Nephron progenitor cell (in vitro differentiated cells): ENCODE data around the gene CFL2.

Experiments used
- DNase-seq: peaks from one replicate; pipeline ENCODE4 v3.0.0; 2021
- H3K27ac Mint-ChIP-seq: 2 replicates; pipeline ENCODE4 v1.8.0; 2021; ENCODE audit warnings: mild to moderate bottlenecking, moderate library complexity, mixed read lengths
- H3K27me3 Mint-ChIP-seq: 2 replicates; pipeline ENCODE4 v1.8.0; 2021; ENCODE audit warnings: mild to moderate bottlenecking, low read depth, mixed read lengths; ENCODE audit not compliant: poor library complexity
- H3K36me3 Mint-ChIP-seq: 2 replicates; pipeline ENCODE4 v1.8.0; 2021; ENCODE audit warnings: low read depth, mixed read lengths
- H3K4me1 Mint-ChIP-seq: 2 replicates; pipeline ENCODE4 v1.8.0; 2021; ENCODE audit warnings: mixed read lengths
- H3K4me3 Mint-ChIP-seq: 2 replicates; pipeline ENCODE4 v1.8.0; 2021; ENCODE audit warnings: mild to moderate bottlenecking, moderate library complexity, mixed read lengths
- H3K9me3 Mint-ChIP-seq: 2 replicates; pipeline ENCODE4 v1.8.0; 2021; ENCODE audit warnings: mild to moderate bottlenecking, moderate library complexity, mixed read lengths
- TF ChIP-seq, protein P1 (sequence below): fragments of 200-600 bp; sonication (generic); IDR thresholded peaks from 2 replicates; pipeline ENCODE4 v1.5.0; 2021; ENCODE audit warnings: antibody characterized with exemption

The CFL2 gene

DNA sequence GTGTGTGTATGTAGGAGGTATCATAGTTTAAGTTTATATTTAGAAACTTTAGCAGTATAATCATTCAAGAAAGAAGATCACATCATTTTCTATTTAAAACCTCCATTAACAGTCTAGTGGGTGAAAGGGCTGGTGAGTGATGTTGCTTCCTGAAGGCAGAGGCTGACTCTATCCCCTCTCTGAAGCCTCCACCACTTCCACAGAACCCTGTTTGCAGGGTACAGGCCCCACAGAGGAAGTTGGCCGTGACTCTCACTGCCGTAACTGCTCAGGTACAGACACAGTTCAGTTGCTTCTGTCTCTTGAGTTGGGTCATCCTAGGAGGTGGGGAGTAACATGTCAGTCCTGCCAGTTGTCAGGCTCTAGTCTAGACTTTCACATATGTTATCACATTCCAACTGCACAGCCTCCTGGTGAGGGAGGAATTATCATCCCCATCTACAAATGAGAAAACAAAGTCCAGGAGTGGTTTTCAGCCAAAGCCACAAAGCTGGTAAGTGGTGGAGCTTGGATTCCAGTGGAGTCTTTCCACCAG, 31.5 kb downstream of the CFL2 start:
- DNase-seq: no peak
- Mint-ChIP-seq H3K4me1 (peaks cover 13% of the 10 kb centered on the region), H3K27me3 (no peaks in the 10 kb centered on the region), H3K9me3 (no peaks in the 10 kb centered on the region), H3K27ac (no peak overlapping the region), H3K36me3 (no peaks in the 10 kb centered on the region), H3K4me3 (no peak overlapping the region)
- TF ChIP-seq, protein P1, sequence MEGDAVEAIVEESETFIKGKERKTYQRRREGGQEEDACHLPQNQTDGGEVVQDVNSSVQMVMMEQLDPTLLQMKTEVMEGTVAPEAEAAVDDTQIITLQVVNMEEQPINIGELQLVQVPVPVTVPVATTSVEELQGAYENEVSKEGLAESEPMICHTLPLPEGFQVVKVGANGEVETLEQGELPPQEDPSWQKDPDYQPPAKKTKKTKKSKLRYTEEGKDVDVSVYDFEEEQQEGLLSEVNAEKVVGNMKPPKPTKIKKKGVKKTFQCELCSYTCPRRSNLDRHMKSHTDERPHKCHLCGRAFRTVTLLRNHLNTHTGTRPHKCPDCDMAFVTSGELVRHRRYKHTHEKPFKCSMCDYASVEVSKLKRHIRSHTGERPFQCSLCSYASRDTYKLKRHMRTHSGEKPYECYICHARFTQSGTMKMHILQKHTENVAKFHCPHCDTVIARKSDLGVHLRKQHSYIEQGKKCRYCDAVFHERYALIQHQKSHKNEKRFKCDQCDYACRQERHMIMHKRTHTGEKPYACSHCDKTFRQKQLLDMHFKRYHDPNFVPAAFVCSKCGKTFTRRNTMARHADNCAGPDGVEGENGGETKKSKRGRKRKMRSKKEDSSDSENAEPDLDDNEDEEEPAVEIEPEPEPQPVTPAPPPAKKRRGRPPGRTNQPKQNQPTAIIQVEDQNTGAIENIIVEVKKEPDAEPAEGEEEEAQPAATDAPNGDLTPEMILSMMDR: no peak

DNA sequence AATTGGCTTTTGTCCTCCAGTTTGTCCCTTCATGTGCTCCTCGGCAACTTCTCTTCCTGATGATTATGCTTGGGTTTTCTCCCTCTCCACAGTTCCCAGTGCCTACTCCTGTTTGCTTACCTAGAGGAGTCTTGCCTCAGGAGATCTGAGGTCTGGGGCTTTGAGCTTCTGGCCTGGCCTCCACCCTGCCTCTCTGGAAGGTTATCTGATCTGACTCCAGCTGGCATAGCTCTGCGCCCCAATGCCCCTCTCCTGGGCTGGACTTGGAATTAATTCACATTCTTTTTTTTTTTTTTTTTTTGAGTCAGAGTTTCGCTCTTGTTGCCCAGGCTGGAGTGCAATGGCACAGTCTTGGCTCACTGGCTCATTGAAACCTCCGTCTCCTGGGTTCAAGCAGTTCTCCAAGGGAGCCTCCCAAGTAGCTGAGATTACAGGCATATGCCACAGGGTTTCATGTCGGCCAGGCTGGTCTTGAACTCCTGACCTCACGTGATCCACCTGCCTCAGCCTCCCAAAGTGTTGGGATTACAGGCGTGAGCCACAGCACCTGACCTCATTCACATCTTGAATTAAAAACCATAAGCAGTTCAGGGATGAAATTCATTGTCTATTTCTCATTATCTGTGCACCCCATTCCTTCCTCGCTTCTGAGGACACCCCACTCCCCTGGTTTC, 33.5 kb downstream of the CFL2 start:
- peaks cover 20% of the 10 kb centered on the region for H3K4me1 Mint-ChIP-seq
- DNase-seq: no peak
- H3K36me3 Mint-ChIP-seq: no peaks in the 10 kb centered on the region
- TF ChIP-seq, protein P1: no peak
- no peaks in the 10 kb centered on the region for H3K27me3 Mint-ChIP-seq
- peak overlapping the region; percentile 77 for H3K27ac Mint-ChIP-seq
- H3K4me3 Mint-ChIP-seq: no peak overlapping the region
- no peaks in the 10 kb centered on the region for H3K9me3 Mint-ChIP-seq

DNA sequence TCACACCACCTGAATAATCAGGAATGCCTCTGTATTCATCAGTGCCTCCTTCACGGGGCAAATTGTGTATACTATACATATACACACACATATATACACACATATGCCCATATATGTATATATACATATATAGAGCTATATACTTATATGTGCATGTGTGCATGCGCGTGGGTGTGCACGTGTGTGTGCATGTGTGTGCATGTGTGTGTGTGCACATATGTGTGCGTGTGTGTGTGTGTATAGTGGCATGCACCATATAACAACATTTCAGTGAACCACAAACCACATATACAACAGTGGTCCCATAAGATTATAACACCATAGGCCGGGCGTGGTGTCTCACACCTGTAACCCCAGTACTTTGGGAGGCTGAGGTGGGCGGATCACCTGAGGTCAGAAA, 35.7 kb downstream of the CFL2 start:
- H3K27me3 Mint-ChIP-seq: no peaks in the 10 kb centered on the region
- TF ChIP-seq, protein P1: no peak
- no peaks in the 10 kb centered on the region for H3K9me3 Mint-ChIP-seq
- H3K4me1 Mint-ChIP-seq: peaks cover 19% of the 10 kb centered on the region
- no peak overlapping the region for H3K27ac Mint-ChIP-seq
- H3K36me3 Mint-ChIP-seq: no peaks in the 10 kb centered on the region
- H3K4me3 Mint-ChIP-seq: no peak overlapping the region
- DNase-seq: no peak

DNA sequence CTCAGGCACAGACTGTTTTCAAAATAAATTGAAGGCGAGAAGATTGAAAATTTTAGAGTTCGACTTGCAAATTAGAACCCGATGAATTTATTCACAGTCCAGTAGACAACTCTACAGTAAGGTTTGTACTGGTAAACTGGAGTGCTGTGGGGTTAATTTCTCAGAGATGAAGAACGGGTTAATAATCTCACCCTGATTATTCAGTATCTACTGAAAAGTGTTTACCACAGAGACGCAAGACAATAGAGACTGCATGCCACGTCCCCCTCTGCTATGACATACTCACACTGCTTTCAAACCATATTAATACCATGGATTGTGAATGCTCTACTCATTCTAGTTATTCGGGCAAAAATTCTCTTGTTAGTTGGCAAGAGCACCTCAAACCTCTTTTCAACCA, 36.1 kb downstream of the CFL2 start:
- peaks cover 19% of the 10 kb centered on the region for H3K4me1 Mint-ChIP-seq
- H3K9me3 Mint-ChIP-seq: no peaks in the 10 kb centered on the region
- no peak overlapping the region for H3K27ac Mint-ChIP-seq
- TF ChIP-seq, protein P1: no peak
- H3K36me3 Mint-ChIP-seq: no peaks in the 10 kb centered on the region
- no peak for DNase-seq
- H3K4me3 Mint-ChIP-seq: no peak overlapping the region
- no peaks in the 10 kb centered on the region for H3K27me3 Mint-ChIP-seq

DNA sequence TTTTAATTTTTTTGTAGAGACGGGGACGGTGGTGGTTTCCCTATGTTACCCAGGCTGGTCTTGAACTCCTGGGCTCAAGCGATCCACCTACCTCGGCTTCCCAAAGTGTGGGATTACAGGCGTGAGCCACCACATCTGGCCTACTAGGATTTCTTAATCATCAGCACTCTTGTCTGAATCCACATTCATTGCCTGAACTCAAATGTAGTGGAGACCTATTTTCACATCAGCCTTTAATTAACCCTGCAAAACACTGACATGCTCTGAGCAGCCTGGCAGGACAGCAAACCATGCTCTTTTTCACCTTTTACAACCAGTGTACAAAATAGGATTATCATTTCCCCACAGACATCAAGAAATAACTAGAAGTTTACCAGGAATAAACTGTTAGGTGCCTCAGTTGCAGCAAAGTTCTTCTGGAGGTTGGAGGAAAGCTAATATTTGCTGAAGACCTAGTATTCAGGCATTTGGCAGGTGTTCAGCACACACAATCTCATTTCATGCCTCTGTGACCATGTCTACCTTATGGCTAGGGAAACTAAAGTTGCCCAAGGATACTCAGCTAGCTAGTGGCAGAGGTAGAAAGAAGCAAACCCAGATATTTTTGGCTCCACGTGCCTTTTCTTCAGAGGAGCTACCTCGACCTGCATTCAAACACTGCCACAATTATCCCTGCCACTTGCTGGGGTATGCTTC, 37.7 kb downstream of the CFL2 start:
- peaks cover 19% of the 10 kb centered on the region for H3K4me1 Mint-ChIP-seq
- DNase-seq: no peak
- peak overlapping the region; percentile 61 for H3K27ac Mint-ChIP-seq
- TF ChIP-seq, protein P1: no peak
- H3K4me3 Mint-ChIP-seq: no peak overlapping the region
- H3K27me3 Mint-ChIP-seq: no peaks in the 10 kb centered on the region
- H3K36me3 Mint-ChIP-seq: no peaks in the 10 kb centered on the region
- H3K9me3 Mint-ChIP-seq: no peaks in the 10 kb centered on the region
